SK-N-SH (cell line): ENCODE results near the gene AFMID. TPM values are rescaled to one million over a fixed set of nuclear protein-coding genes. Genes with fewer than 3 reads are reported as not detected.

ENCODE experiments used
- CTCF ChIA-PET: fragments of 300-600, 350-600 bp; formaldehyde crosslinking; extraction: SDS; loops from one replicate; lab custom pipeline; 2021; lab: Yijun Ruan, JAX
- POLR2A ChIA-PET: fragments of 350-600 bp; sonication (Branson Sonifier 250); formaldehyde crosslinking; extraction: SDS; loops from one replicate; lab custom pipeline; 2020; ENCODE audit warnings: antibody characterized with exemption, inconsistent platforms; lab: Yijun Ruan, JAX
- DNase-seq: peaks from one replicate; pipeline ENCODE4 v3.0.0; 2012
- H2AFZ ChIP-seq: fragments of 200-600 bp; sonication (generic); 2 replicates; pipeline ENCODE4 v1.8.1; 2016; ENCODE audit warnings: antibody characterized with exemption, mild to moderate bottlenecking, low read depth
- H3F3A ChIP-seq: fragments of 200-600 bp; sonication (generic); replicated peaks from 2 replicates; pipeline ENCODE3; 2016; ENCODE audit warnings: antibody characterized with exemption, mild to moderate bottlenecking; ENCODE audit not compliant: insufficient read depth
- H3K27ac ChIP-seq, 2 experiments: fragments of 200-500 bp in 1 of 2; fragments of 200-600 bp in 1 of 2; sonication (Bioruptor generic) in 1 of 2; sonication (generic), shearing (Covaris generic) in 1 of 2; 2 replicates each; pipeline versions ENCODE4 v1.5.1 to v1.6.1; 2014 to 2016; ENCODE audit warnings: low read depth in 2 of 2, inconsistent platforms in 1 of 2, low read length in 1 of 2, mild to moderate bottlenecking in 1 of 2, mixed read lengths in 1 of 2
- H3K27me3 ChIP-seq: fragments of 200-600 bp; sonication (generic), shearing (Covaris generic); 2 replicates; pipeline ENCODE4 v1.6.1; 2016; ENCODE audit warnings: mixed run types; ENCODE audit not compliant: insufficient read depth
- H3K36me3 ChIP-seq, 2 experiments: fragments of 200-500 bp in 1 of 2; fragments of 200-600 bp in 1 of 2; sonication (Bioruptor generic) in 1 of 2; sonication (generic) in 1 of 2; replicated peaks in 1 of 2; 2 replicates each; pipeline versions ENCODE3 to v1.5.1; 2014 to 2016; ENCODE audit warnings: low read length in 1 of 2, mild to moderate bottlenecking in 1 of 2; ENCODE audit not compliant: insufficient read depth in 2 of 2, control insufficient read depth in 1 of 2
- H3K4me1 ChIP-seq, 2 experiments: fragments of 200-500 bp in 1 of 2; fragments of 200-600 bp in 1 of 2; sonication (Bioruptor generic) in 1 of 2; sonication (generic), shearing (Covaris generic) in 1 of 2; 2 replicates each; pipeline versions ENCODE4 v1.5.1 to v1.6.1; 2014 to 2016; ENCODE audit warnings: low read depth in 1 of 2, low read length in 1 of 2, mixed run types in 1 of 2; ENCODE audit not compliant: insufficient read depth in 2 of 2, control insufficient read depth in 1 of 2
- H3K4me2 ChIP-seq: fragments of 200-600 bp; sonication (generic), shearing (Covaris generic); 2 replicates; pipeline ENCODE4 v1.6.1; 2017; ENCODE audit warnings: mixed run types
- H3K4me3 ChIP-seq, 2 experiments: fragments of 200-500 bp in 1 of 2; fragments of 200-600 bp in 1 of 2; sonication (Bioruptor generic) in 1 of 2; sonication (generic), shearing (Covaris generic) in 1 of 2; 2 replicates each; pipeline versions ENCODE4 v1.5.1 to v1.8.1; 2014 to 2016; ENCODE audit warnings: low read depth in 2 of 2, inconsistent platforms in 1 of 2, low read length in 1 of 2, mild to moderate bottlenecking in 1 of 2, mixed read lengths in 1 of 2, moderate library complexity in 1 of 2
- H3K79me2 ChIP-seq: fragments of 200-600 bp; sonication (generic); 2 replicates; pipeline ENCODE4 v1.8.1; 2017; ENCODE audit warnings: mild to moderate bottlenecking; ENCODE audit not compliant: insufficient read depth
- H3K9ac ChIP-seq: fragments of 200-600 bp; sonication (generic); 2 replicates; pipeline ENCODE4 v1.6.1; 2017; ENCODE audit warnings: mixed run types
- H3K9me2 ChIP-seq: fragments of 200-600 bp; sonication (generic); 2 replicates; pipeline ENCODE4 v1.6.1; 2017; ENCODE audit warnings: mixed run types
- H3K9me3 ChIP-seq: fragments of 200-600 bp; sonication (generic); 2 replicates; pipeline ENCODE4 v1.6.1; 2017; ENCODE audit warnings: mixed run types, mild to moderate bottlenecking, moderate library complexity
- H4K20me1 ChIP-seq: fragments of 200-600 bp; sonication (generic); 2 replicates; pipeline ENCODE4 v1.6.1; 2017; ENCODE audit warnings: mild to moderate bottlenecking, mixed run types; ENCODE audit not compliant: insufficient read depth
- CHD2 ChIP-seq: fragments of 150-350 bp; IDR thresholded peaks from 2 replicates; pipeline ENCODE4 v1.6.1; 2018; ENCODE audit warnings: low read length; ENCODE audit not compliant: partially characterized antibody
- ELF1 ChIP-seq: IDR thresholded peaks from 2 replicates; pipeline ENCODE4 v1.4.0; 2012
- EZH2phosphoT487 ChIP-seq: fragments of 200-600 bp; sonication (generic); IDR thresholded peaks from 2 replicates; pipeline ENCODE4 v1.6.1; 2017; ENCODE audit warnings: low read depth, mixed run types, mild to moderate bottlenecking, antibody characterized with exemption, moderate library complexity, borderline replicate concordance
- IRF3 ChIP-seq: fragments of 150-350 bp; IDR thresholded peaks from 2 replicates; pipeline ENCODE4 v1.6.1; 2016; ENCODE audit warnings: mild to moderate bottlenecking, low read depth, low read length
- MAX ChIP-seq: IDR thresholded peaks from 2 replicates; pipeline ENCODE4 v1.4.0; 2012; ENCODE audit warnings: low read depth
- MXI1 ChIP-seq: IDR thresholded peaks from 2 replicates; pipeline ENCODE4 v1.6.1; 2012; ENCODE audit warnings: mild to moderate bottlenecking, low read depth, low read length, improper control_type of control experiment
- NFIC ChIP-seq: IDR thresholded peaks from 2 replicates; pipeline ENCODE4 v1.4.0; 2012; ENCODE audit warnings: borderline replicate concordance
- POLR2AphosphoS5 ChIP-seq: IDR thresholded peaks from 2 replicates; pipeline ENCODE4 v1.6.1; 2012; ENCODE audit warnings: low read depth, low read length
- RAD21 ChIP-seq: IDR thresholded peaks from 2 replicates; pipeline ENCODE4 v1.6.1; 2012; ENCODE audit warnings: mild to moderate bottlenecking, low read length
- RCOR1 ChIP-seq: fragments of 150-350 bp; IDR thresholded peaks from 2 replicates; pipeline ENCODE4 v1.6.1; 2017; ENCODE audit warnings: antibody characterized with exemption, low read length
- RXRA ChIP-seq: IDR thresholded peaks from 2 replicates; pipeline ENCODE4 v1.4.0; 2012; ENCODE audit warnings: low read depth, mild to moderate bottlenecking, borderline replicate concordance
- SIN3A ChIP-seq: IDR thresholded peaks from 2 replicates; pipeline ENCODE4 v1.6.1; 2012; ENCODE audit warnings: low read depth, mild to moderate bottlenecking, low read length, moderate library complexity, borderline replicate concordance
- SMC3 ChIP-seq: IDR thresholded peaks from 2 replicates; pipeline ENCODE4 v1.6.1; 2012; ENCODE audit warnings: low read depth, low read length, improper control_type of control experiment
- TAF1 ChIP-seq: IDR thresholded peaks from 2 replicates; pipeline ENCODE4 v1.6.1; 2012; ENCODE audit warnings: low read depth, mild to moderate bottlenecking, low read length, moderate library complexity, borderline replicate concordance
- TCF12 ChIP-seq: IDR thresholded peaks from 2 replicates; pipeline ENCODE4 v1.4.0; 2012
- TEAD4 ChIP-seq: IDR thresholded peaks from 2 replicates; pipeline ENCODE4 v1.4.0; 2012; ENCODE audit warnings: mild to moderate bottlenecking, borderline replicate concordance; ENCODE audit not compliant: insufficient read depth
- ZBTB33 ChIP-seq: IDR thresholded peaks from 2 replicates; pipeline ENCODE4 v1.4.0; 2012; ENCODE audit warnings: low read depth, borderline replicate concordance
- WGBS: methylation state at CpG from one replicate; pipeline ENCODE4 v1.1.6; 2017; ENCODE audit warnings: low lambda C conversion rate; 5-methylcytosine and 5-hydroxymethylcytosine counted together
- polyA plus RNA-seq, 3 experiments: library from polyadenylated mRNA; depleted of rRNA; stranded (reverse); fragments of >200 nt; gene quantifications; 2 replicates each; pipeline ENCODE4 v1.2.3, GENCODE V29; 2012
- TF ChIP-seq, protein P1 (sequence below): IDR thresholded peaks from 2 replicates; pipeline ENCODE4; 2012
- TF ChIP-seq, protein P2 (sequence below): IDR thresholded peaks from 2 replicates; pipeline ENCODE4 v1.6.1; 2012; ENCODE audit warnings: mild to moderate bottlenecking, low read depth, low read length, moderate library complexity

Gene AFMID
- polyA plus RNA-seq, 1 of the 3 experiments (the other 2 are of a cell fraction), result 44.4 TPM

- TF ChIP-seq RAD21 (no peak), IRF3 (no peak), EZH2phosphoT487 (no peak), TCF12 (no peak), ELF1 (no peak), RXRA (no peak), MXI1 (no peak), NFIC (no peak), CHD2 (no peak), TAF1 (no peak), RCOR1 (no peak), TEAD4 (no peak), ZBTB33 (no peak), MAX (no peak), SIN3A (no peak), POLR2AphosphoS5 (no peak), SMC3 (no peak)
- TF ChIP-seq, protein P1, sequence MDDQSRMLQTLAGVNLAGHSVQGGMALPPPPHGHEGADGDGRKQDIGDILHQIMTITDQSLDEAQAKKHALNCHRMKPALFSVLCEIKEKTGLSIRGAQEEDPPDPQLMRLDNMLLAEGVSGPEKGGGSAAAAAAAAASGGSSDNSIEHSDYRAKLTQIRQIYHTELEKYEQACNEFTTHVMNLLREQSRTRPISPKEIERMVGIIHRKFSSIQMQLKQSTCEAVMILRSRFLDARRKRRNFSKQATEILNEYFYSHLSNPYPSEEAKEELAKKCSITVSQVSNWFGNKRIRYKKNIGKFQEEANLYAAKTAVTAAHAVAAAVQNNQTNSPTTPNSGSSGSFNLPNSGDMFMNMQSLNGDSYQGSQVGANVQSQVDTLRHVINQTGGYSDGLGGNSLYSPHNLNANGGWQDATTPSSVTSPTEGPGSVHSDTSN, result no peak
- TF ChIP-seq, protein P2, sequence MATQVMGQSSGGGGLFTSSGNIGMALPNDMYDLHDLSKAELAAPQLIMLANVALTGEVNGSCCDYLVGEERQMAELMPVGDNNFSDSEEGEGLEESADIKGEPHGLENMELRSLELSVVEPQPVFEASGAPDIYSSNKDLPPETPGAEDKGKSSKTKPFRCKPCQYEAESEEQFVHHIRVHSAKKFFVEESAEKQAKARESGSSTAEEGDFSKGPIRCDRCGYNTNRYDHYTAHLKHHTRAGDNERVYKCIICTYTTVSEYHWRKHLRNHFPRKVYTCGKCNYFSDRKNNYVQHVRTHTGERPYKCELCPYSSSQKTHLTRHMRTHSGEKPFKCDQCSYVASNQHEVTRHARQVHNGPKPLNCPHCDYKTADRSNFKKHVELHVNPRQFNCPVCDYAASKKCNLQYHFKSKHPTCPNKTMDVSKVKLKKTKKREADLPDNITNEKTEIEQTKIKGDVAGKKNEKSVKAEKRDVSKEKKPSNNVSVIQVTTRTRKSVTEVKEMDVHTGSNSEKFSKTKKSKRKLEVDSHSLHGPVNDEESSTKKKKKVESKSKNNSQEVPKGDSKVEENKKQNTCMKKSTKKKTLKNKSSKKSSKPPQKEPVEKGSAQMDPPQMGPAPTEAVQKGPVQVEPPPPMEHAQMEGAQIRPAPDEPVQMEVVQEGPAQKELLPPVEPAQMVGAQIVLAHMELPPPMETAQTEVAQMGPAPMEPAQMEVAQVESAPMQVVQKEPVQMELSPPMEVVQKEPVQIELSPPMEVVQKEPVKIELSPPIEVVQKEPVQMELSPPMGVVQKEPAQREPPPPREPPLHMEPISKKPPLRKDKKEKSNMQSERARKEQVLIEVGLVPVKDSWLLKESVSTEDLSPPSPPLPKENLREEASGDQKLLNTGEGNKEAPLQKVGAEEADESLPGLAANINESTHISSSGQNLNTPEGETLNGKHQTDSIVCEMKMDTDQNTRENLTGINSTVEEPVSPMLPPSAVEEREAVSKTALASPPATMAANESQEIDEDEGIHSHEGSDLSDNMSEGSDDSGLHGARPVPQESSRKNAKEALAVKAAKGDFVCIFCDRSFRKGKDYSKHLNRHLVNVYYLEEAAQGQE, result no peak
- H3K27ac ChIP-seq, result no peak overlapping the region; a peak in 1 of 4 replicates
- DNase-seq, result no peak
- 0 out of 2 replicates have a peak, but pooled peaks cover 6% of the 10 kb centered on the region for H3K9me3 ChIP-seq
- no peaks in the 10 kb centered on the region for H3K27me3 ChIP-seq
- H3K9ac ChIP-seq, result no peak overlapping the region
- peaks cover 0 to 50% of the 10 kb centered on the region in 2 experiments; a peak in 1 of 4 replicates for H3K4me1 ChIP-seq
- no peaks in the 10 kb centered on the region for H3K79me2 ChIP-seq
- H3K4me3 ChIP-seq, result no peak overlapping the region
- peaks cover 7% of the 10 kb centered on the region for H3F3A ChIP-seq
- ChIA-PET CTCF (interaction anchor here (0.7 to 8.9 kb wide), 30 partner anchors 8 to 459 kb away, joined by 3 to 196 read pairs (median 24); partner anchors contain the start of genes AFMID, BIRC5, SOCS3 and TK1), POLR2A (interaction anchor here (0.7 to 2.1 kb wide), 3 partner anchors 23 to 26 kb away, joined by 3 to 4 read pairs (median 3); no protein-coding TSS in a partner anchor)
- no peak overlapping the region for H3K4me2 ChIP-seq
- 73% methylated on average over 14 of the region's 16 CpGs for WGBS
- no peaks in the 10 kb centered on the region for H3K36me3 ChIP-seq
- H3K9me2 ChIP-seq, result no peaks in the 10 kb centered on the region
- H4K20me1 ChIP-seq, result no peaks in the 10 kb centered on the region
- no peak overlapping the region for H2AFZ ChIP-seq
Observed at GRCh38 chr17:78249074-78249817, 62.1 kb downstream of the AFMID start.
